A673 (cell line): ENCODE results near the gene NFKBIA.

Experiments used
- CTCF ChIP-seq: fragments of 300-800, 200-600 bp; sonication (generic); conservative IDR thresholded peaks from 2 replicates; pipeline ENCODE4 v1.5.1; 2017; ENCODE audit warnings: low read depth, mild to moderate bottlenecking, antibody characterized with exemption, low read length, moderate library complexity, mixed read lengths
- EZH2 ChIP-seq: fragments of 200-600 bp; sonication (generic); IDR thresholded peaks from 2 replicates; pipeline ENCODE4 v1.6.1; 2017; ENCODE audit warnings: borderline replicate concordance, low read depth, mild to moderate bottlenecking, mixed read lengths, antibody characterized with exemption, low read length; ENCODE audit not compliant: poor library complexity, severe bottlenecking

- TF ChIP-seq CTCF = no peak
- TF ChIP-seq EZH2 = no peak
These were observed 21.3 kb upstream of the NFKBIA start for GRCh38 chr14:35425850-35426249.
